GM23338 (cell line): Measurements from ENCODE around the gene KRT25. TPM values are rescaled to one million over a fixed set of nuclear protein-coding genes. Genes with fewer than 3 reads are reported as not detected.

ENCODE experiments used
- ATAC-seq: fragments of 200-7000 bp; cut with Tn5 transposase; 3 replicates; pipeline ENCODE4 v1.9.1; 2020
- DNase-seq: peaks from one replicate; pipeline ENCODE4 v3.0.0-alpha.2; 2015; ENCODE audit warnings: low spot score
- H2AFZ ChIP-seq: fragments of 200-600 bp; sonication (generic); 2 replicates; pipeline ENCODE4 v1.8.0; 2016; ENCODE audit warnings: antibody characterized with exemption, mild to moderate bottlenecking, moderate library complexity
- H3F3A ChIP-seq: fragments of 200-600 bp; sonication (generic); replicated peaks from 2 replicates; pipeline ENCODE4 v1.8.0; 2017; ENCODE audit warnings: antibody characterized with exemption, mixed run types, low read depth
- H3K27ac ChIP-seq: fragments of 200-600 bp; sonication (generic); 2 replicates; pipeline ENCODE4 v1.6.1; 2016; ENCODE audit warnings: low read depth
- H3K27me3 ChIP-seq: fragments of 200-600 bp; sonication (generic); 2 replicates; pipeline ENCODE4 v1.8.0; 2016; ENCODE audit warnings: mild to moderate bottlenecking, mixed run types, moderate library complexity; ENCODE audit not compliant: insufficient read depth
- H3K36me3 ChIP-seq: fragments of 200-600 bp; sonication (generic); 2 replicates; pipeline ENCODE4 v1.8.0; 2016; ENCODE audit warnings: mild to moderate bottlenecking; ENCODE audit not compliant: insufficient read depth
- H3K4me1 ChIP-seq: fragments of 200-600 bp; sonication (generic); 2 replicates; pipeline ENCODE4 v1.8.0; 2016; ENCODE audit warnings: mild to moderate bottlenecking, moderate library complexity; ENCODE audit not compliant: insufficient read depth
- H3K4me2 ChIP-seq: fragments of 200-600 bp; sonication (generic); 2 replicates; pipeline ENCODE4 v1.7.1; 2017; ENCODE audit warnings: mixed run types
- H3K4me3 ChIP-seq: fragments of 200-600 bp; sonication (generic); 2 replicates; pipeline ENCODE4 v1.6.1; 2016; ENCODE audit warnings: mixed run types
- H3K79me2 ChIP-seq: fragments of 200-600 bp; sonication (generic); replicated peaks from 2 replicates; pipeline ENCODE4 v1.8.0; 2017; ENCODE audit warnings: mild to moderate bottlenecking; ENCODE audit not compliant: insufficient read depth
- H3K9me2 ChIP-seq: fragments of 200-600 bp; sonication (generic); 2 replicates; pipeline ENCODE4 v1.8.0; 2017; ENCODE audit not compliant: insufficient read depth
- H4K20me1 ChIP-seq: fragments of 200-600 bp; sonication (generic); replicated peaks from 2 replicates; pipeline ENCODE4 v1.8.0; 2017; ENCODE audit warnings: mild to moderate bottlenecking; ENCODE audit not compliant: insufficient read depth
- H3K27ac Mint-ChIP-seq: 2 replicates; pipeline ENCODE4 v1.8.0; 2020; ENCODE audit warnings: inconsistent platforms, mild to moderate bottlenecking, moderate library complexity, mixed read lengths
- H3K27me3 Mint-ChIP-seq: 3 replicates; pipeline ENCODE4 v1.8.0; 2022; ENCODE audit warnings: low read depth, mild to moderate bottlenecking, moderate library complexity, mixed read lengths, inconsistent platforms; ENCODE audit not compliant: insufficient read depth, poor library complexity
- H3K36me3 Mint-ChIP-seq: 3 replicates; pipeline ENCODE4 v1.8.0; 2021; ENCODE audit warnings: low read depth, mild to moderate bottlenecking, inconsistent platforms, moderate library complexity, mixed read lengths
- H3K4me1 Mint-ChIP-seq: 3 replicates; pipeline ENCODE4 v1.8.0; 2020; ENCODE audit warnings: mild to moderate bottlenecking, inconsistent platforms, mixed read lengths
- H3K4me3 Mint-ChIP-seq: 3 replicates; pipeline ENCODE4 v1.8.0; 2021; ENCODE audit warnings: moderate library complexity, mild to moderate bottlenecking, inconsistent platforms, mixed read lengths
- H3K9me3 Mint-ChIP-seq: 3 replicates; pipeline ENCODE4 v1.8.0; 2020; ENCODE audit warnings: moderate library complexity, mild to moderate bottlenecking, inconsistent platforms, mixed read lengths
- JUNB ChIP-seq: IDR thresholded peaks from one replicate; pipeline ENCODE4 v1.6.1; 2016; ENCODE audit warnings: antibody characterized with exemption; ENCODE audit not compliant: unreplicated experiment
- NANOG ChIP-seq: IDR thresholded peaks from 2 replicates; pipeline ENCODE4 v1.6.1; 2016; ENCODE audit warnings: antibody characterized with exemption, borderline replicate concordance
- ZNF462 ChIP-seq: fragments of 250-450 bp; sonication (Bioruptor Pico); IDR thresholded peaks from 2 replicates; pipeline ENCODE4 v1.5.0; 2020; ENCODE audit warnings: mild to moderate bottlenecking, moderate library complexity
- polyA plus RNA-seq: library from polyadenylated mRNA; unstranded; fragments of >200 nt; fragmentation: Nextera tagmentation; extraction: Ambion mirVana; gene quantifications from 2 replicates; pipeline ENCODE4 v1.2.1, GENCODE V29; 2016
- total RNA-seq: library from RNA; depleted of rRNA; stranded (reverse); fragments of >200 nt; shearing (Covaris generic); gene quantifications from 2 replicates; pipeline ENCODE4 v1.2.3, GENCODE V29; 2014
- TF ChIP-seq, protein P1 (sequence below), 2 experiments: fragments of 200-600 bp in 1 of 2; sonication (generic) in 1 of 2; conservative IDR thresholded peaks; 2 replicates each; pipeline versions ENCODE4 v1.5.1 to v1.6.1; 2016 to 2017; ENCODE audit warnings: antibody characterized with exemption in 2 of 2, low read depth in 2 of 2, mild to moderate bottlenecking in 2 of 2, moderate library complexity in 1 of 2

Gene KRT25
- total and polyA plus RNA-seq, 2 experiments from 2014 or later: not detected

GRCh38 chr17:40793832-40794231 is 38.7 kb upstream of the KRT25 start:
- ATAC-seq (no peak), DNase-seq (no peak)
- no peaks in the 10 kb centered on the region for H3K9me3 Mint-ChIP-seq
- H4K20me1 ChIP-seq: no peaks in the 10 kb centered on the region
- H3K4me3 ChIP-seq: no peak overlapping the region
- no peaks in the 10 kb centered on the region for H3K4me1 ChIP-seq
- no peak overlapping the region for H2AFZ ChIP-seq
- peaks cover 2% of the 10 kb centered on the region for H3K27me3 Mint-ChIP-seq
- no peak overlapping the region for H3K4me2 ChIP-seq
- no peaks in the 10 kb centered on the region for H3K9me2 ChIP-seq
- no peaks in the 10 kb centered on the region for H3K36me3 Mint-ChIP-seq
- H3K27ac ChIP-seq: no peak overlapping the region
- no peaks in the 10 kb centered on the region for H3K36me3 ChIP-seq
- no peak overlapping the region for H3K4me3 Mint-ChIP-seq
- no peak overlapping the region for H3K27ac Mint-ChIP-seq
- TF ChIP-seq JUNB (no peak), NANOG (no peak)
- peaks cover 3% of the 10 kb centered on the region; the same call in 1 of the 3 replicates for H3K4me1 Mint-ChIP-seq
- no peaks in the 10 kb centered on the region for H3K79me2 ChIP-seq
- no peaks in the 10 kb centered on the region for H3K27me3 ChIP-seq
- no peaks in the 10 kb centered on the region for H3F3A ChIP-seq

GRCh38 chr17:40791787-40792436 is 36.8 kb upstream of the KRT25 start:
- Histone ChIP-seq H3K4me3 (no peak overlapping the region), H3K4me2 (no peak overlapping the region), H3K79me2 (no peaks in the 10 kb centered on the region), H3F3A (no peaks in the 10 kb centered on the region), H3K4me1 (no peaks in the 10 kb centered on the region), H4K20me1 (no peaks in the 10 kb centered on the region), H3K27ac (no peak overlapping the region), H3K9me2 (no peaks in the 10 kb centered on the region), H2AFZ (no peak overlapping the region), H3K27me3 (no peaks in the 10 kb centered on the region), H3K36me3 (no peaks in the 10 kb centered on the region)
- no peak overlapping the region for H3K27ac Mint-ChIP-seq
- peaks cover 3% of the 10 kb centered on the region; the same call in 1 of the 3 replicates for H3K4me1 Mint-ChIP-seq
- ATAC-seq (no peak; the same call in 2 of the 3 replicates), DNase-seq (peak; percentile 60)
- no peak for TF ChIP-seq ZNF462 (CRISPR knock-in tag)
- TF ChIP-seq, protein P1, sequence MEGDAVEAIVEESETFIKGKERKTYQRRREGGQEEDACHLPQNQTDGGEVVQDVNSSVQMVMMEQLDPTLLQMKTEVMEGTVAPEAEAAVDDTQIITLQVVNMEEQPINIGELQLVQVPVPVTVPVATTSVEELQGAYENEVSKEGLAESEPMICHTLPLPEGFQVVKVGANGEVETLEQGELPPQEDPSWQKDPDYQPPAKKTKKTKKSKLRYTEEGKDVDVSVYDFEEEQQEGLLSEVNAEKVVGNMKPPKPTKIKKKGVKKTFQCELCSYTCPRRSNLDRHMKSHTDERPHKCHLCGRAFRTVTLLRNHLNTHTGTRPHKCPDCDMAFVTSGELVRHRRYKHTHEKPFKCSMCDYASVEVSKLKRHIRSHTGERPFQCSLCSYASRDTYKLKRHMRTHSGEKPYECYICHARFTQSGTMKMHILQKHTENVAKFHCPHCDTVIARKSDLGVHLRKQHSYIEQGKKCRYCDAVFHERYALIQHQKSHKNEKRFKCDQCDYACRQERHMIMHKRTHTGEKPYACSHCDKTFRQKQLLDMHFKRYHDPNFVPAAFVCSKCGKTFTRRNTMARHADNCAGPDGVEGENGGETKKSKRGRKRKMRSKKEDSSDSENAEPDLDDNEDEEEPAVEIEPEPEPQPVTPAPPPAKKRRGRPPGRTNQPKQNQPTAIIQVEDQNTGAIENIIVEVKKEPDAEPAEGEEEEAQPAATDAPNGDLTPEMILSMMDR (conservative IDR thresholded peaks at IDR 0.05; ENCODE audit: low read depth in 2 of 2): peak; percentile 68 to 76
- no peak overlapping the region for H3K4me3 Mint-ChIP-seq
- H3K36me3 Mint-ChIP-seq: no peaks in the 10 kb centered on the region
- H3K9me3 Mint-ChIP-seq: no peaks in the 10 kb centered on the region
- H3K27me3 Mint-ChIP-seq: peaks cover 2% of the 10 kb centered on the region
